GM12872 (cell line): ENCODE data around the gene SLC25A10.

ENCODE experiments used
- CTCF ChIP-seq: IDR thresholded peaks from 3 replicates; pipeline ENCODE4 v1.5.1; 2011; ENCODE audit warnings: low read depth, mild to moderate bottlenecking, low read length, moderate library complexity; ENCODE audit not compliant: insufficient read depth

Gene SLC25A10

DNA sequence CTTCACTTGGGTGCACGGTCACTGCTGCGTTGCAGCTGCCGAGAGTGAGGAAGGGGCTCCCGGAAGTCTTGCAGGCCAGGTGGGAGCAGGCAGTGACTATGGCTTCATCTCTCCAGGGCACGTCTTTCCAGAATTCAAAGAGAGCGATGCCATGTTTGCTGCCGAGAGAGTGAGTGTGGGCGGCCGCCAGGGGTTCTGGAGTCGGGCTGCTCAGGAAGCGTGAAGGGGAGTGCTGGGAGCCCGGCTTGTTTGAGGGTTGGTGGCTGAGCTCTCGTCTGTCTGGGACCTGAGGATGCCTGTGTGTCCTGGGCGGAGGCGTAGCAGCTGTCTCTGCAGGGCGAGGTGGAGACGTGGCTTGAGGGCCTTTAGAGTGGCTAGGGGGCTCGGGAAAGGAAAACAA, 22.0 kb upstream of the SLC25A10 start:
- no peak for TF ChIP-seq CTCF

DNA sequence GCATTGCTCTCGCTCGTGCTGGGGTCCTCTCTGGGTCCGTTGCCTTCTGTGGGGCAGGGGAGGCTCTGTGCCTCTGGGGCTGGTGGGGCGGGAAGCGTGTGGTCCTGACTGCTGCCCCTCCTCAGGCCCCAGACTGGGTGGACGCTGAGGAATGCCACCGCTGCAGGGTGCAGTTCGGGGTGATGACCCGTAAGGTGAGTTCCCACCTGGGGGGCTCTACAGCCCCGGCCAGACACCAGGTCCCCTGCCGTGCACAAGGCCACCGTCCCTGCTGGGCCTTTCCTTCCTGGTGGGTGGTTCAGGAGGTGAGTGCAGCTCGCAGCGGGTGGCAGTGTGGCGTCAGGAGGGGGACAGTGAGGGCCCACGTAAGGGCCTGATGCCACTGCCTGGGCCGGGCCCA, 21.5 kb upstream of the SLC25A10 start:
- TF ChIP-seq CTCF = no peak

DNA sequence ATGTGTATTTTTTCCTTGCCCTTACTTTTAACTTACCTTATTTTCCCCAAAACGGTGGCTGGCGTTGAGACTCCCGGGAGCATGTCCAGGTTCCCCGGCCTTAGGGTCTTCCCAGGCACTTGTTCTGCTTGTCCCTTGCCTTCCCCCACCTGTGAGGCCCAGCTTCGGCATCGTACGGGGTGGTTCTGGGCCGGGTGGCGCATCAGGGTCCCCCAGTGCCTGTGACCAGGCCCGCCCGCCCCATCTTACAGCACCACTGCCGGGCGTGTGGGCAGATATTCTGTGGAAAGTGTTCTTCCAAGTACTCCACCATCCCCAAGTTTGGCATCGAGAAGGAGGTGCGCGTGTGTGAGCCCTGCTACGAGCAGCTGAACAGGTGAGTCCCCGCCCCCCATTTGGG, 20.9 kb upstream of the SLC25A10 start:
- no peak for TF ChIP-seq CTCF

DNA sequence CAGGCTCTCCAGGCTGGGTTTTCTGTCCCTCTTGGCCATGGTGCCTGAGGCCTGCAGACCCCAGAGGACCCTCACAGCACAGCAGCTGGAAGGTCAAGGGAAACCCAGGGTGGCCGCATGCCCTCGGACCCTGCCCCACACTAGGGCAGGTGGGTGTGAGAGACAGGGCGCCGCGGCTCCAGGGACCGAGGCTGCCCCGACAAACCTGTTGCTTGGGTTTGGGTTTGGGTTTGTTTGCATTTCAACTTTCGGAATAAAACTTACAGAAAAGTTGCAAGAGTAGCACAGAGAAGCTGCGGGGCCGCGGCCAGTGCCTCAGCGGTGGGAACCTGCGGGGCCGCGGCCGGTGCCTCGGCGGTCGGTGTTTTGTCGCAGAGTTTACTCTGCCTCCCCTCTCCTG, 20.5 kb upstream of the SLC25A10 start:
- no peak for TF ChIP-seq CTCF

DNA sequence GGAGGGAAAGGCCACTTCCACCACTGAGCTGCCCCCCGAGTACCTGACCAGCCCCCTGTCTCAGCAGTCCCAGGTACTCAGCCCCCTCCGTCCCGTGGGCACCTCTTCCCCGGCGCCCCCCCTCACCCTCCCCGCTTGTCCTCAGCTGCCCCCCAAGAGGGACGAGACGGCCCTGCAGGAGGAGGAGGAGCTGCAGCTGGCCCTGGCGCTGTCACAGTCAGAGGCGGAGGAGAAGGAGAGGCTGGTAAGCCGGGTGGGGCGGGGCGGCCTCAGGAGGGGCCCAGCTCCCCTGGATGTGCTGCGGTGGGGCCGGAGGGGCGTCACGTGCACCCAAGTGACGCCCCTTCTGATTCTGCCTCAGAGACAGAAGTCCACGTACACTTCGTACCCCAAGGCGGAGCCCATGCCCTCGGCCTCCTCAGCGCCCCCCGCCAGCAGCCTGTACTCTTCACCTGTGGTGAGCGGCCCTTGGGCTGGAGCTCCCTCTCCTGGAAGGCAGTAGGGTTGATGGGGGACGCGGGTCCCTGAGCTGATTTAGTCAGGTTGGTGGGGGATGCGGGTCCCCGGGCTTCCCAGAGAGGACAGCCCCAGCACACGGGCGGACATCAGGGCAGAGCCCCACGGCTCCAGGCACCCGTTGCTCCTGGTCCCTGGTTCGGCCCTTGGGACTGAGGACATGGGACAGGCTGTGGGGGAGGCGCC, 18.4 kb upstream of the SLC25A10 start:
- 0 out of 3 replicates have a peak, but pooled peaks have one; percentile 5 for TF ChIP-seq CTCF

DNA sequence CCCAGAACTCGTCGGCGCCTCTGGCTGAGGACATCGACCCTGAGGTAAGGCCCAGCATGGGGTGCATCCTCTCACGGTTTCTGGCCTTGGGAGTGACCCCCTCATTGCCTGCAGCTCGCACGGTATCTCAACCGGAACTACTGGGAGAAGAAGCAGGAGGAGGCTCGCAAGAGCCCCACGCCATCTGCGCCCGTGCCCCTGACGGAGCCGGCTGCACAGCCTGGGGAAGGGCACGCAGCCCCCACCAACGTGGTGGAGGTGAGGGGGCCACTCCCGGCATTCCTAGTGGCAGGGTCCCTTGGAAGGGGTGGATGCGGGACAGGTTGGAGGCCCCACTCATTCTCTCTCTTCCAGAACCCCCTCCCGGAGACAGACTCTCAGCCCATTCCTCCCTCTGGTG, 17.3 kb upstream of the SLC25A10 start:
- TF ChIP-seq CTCF = no peak

DNA sequence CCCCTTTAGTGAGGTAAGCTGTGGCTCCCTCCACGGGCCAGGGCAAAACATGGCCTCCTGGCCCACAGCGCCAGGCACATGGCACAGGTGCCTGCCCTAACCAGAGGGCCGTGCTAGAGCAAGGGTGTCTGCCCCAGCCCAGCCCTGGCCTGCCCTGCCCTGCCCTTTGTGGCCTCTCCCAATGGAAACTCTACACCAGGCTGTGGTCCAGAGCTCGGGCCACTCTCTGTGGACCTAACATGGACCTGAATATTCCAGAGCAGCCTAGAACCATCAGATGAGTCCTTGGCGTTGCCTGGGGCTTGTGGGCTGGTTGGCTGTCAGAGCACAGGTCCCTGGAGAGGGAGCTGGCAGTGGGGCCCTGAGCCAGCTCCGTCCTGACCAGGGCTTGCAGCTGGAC, 16.9 kb upstream of the SLC25A10 start:
- TF ChIP-seq CTCF = no peak
